Measurements from ENCODE around the gene MTAP. TPM values are rescaled to one million over a fixed set of nuclear protein-coding genes. Genes with fewer than 3 reads are reported as not detected.

MTAP gene
- polyA plus RNA-seq, 1 donor from 2014 or later, result 7.7 TPM

- Histone ChIP-seq H3K27ac (ENCODE audit: low read length) (no peak overlapping the region), H3K9me3 (ENCODE audit: low read length) (no peaks in the 10 kb centered on the region), H3K27me3 (ENCODE audit: insufficient read depth, low read depth, low read length) (no peaks in the 10 kb centered on the region), H3K9ac (ENCODE audit: low read length) (no peak overlapping the region), H4K20me1 (ENCODE audit: insufficient read depth) (no peaks in the 10 kb centered on the region), H3K4me2 (ENCODE audit: low read length) (no peak overlapping the region), H3F3A (ENCODE audit: insufficient read depth, low read length, poor library complexity, severe bottlenecking) (no peaks in the 10 kb centered on the region), H3K79me2 (replicated peaks; ENCODE audit: insufficient read depth, low read length) (no peaks in the 10 kb centered on the region), H2AFZ (ENCODE audit: low read depth, low read length) (no peak overlapping the region), H3K4me3 (ENCODE audit: low read length) (no peak overlapping the region), H3K9me2 (ENCODE audit: insufficient read depth, low read length) (no peaks in the 10 kb centered on the region), H3K36me3 (ENCODE audit: insufficient read depth, low read length) (no peaks in the 10 kb centered on the region)
- TF ChIP-seq CTCF (IDR thresholded peaks at IDR 0.05; ENCODE audit: poor library complexity, severe bottlenecking), result no peak
- TF ChIP-seq MXI1 (conservative IDR thresholded peaks at IDR 0.05; ENCODE audit: poor library complexity, severe bottlenecking), result no peak
- TF ChIP-seq RAD21 (conservative IDR thresholded peaks at IDR 0.05), result no peak
- TF ChIP-seq REST (IDR thresholded peaks at IDR 0.05; ENCODE audit: borderline replicate concordance), result no peak
- no peak for TF ChIP-seq EZH2 (IDR thresholded peaks at IDR 0.05; ENCODE audit: borderline replicate concordance, insufficient read depth, low read length, poor library complexity, severe bottlenecking)
- TF ChIP-seq POLR2AphosphoS5 (IDR thresholded peaks at IDR 0.05), result no peak
- no peak for TF ChIP-seq SMC3 (conservative IDR thresholded peaks at IDR 0.05; ENCODE audit: poor library complexity)
- no peak for TF ChIP-seq TAF1 (IDR thresholded peaks at IDR 0.05; ENCODE audit: low read depth)
- no peak for TF ChIP-seq EP300 (conservative IDR thresholded peaks at IDR 0.05; ENCODE audit: poor library complexity, severe bottlenecking)
These were observed 51.0 kb downstream of the MTAP start for GRCh38 chr9:21853414-21853813.

- TF ChIP-seq REST (IDR thresholded peaks at IDR 0.05; ENCODE audit: borderline replicate concordance) (no peak), MXI1 (conservative IDR thresholded peaks at IDR 0.05; ENCODE audit: poor library complexity, severe bottlenecking) (no peak), EZH2 (IDR thresholded peaks at IDR 0.05; ENCODE audit: borderline replicate concordance, insufficient read depth, low read length, poor library complexity, severe bottlenecking) (no peak), RAD21 (conservative IDR thresholded peaks at IDR 0.05) (no peak), SMC3 (conservative IDR thresholded peaks at IDR 0.05; ENCODE audit: poor library complexity) (no peak), CTCF (IDR thresholded peaks at IDR 0.05; ENCODE audit: poor library complexity, severe bottlenecking) (no peak)
- no peak overlapping the region for H2AFZ ChIP-seq (ENCODE audit: low read depth, low read length)
- no peaks in the 10 kb centered on the region for H3K79me2 ChIP-seq (replicated peaks; ENCODE audit: insufficient read depth, low read length)
- H3K9me2 ChIP-seq (ENCODE audit: insufficient read depth, low read length), result no peaks in the 10 kb centered on the region
- no peaks in the 10 kb centered on the region for H3K9me3 ChIP-seq (ENCODE audit: low read length)
- no peaks in the 10 kb centered on the region for H3F3A ChIP-seq (ENCODE audit: insufficient read depth, low read length, poor library complexity, severe bottlenecking)
- no peak overlapping the region for H3K4me3 ChIP-seq (ENCODE audit: low read length)
- no peak overlapping the region for H3K4me2 ChIP-seq (ENCODE audit: low read length)
- no peak overlapping the region for H3K27ac ChIP-seq (ENCODE audit: low read length)
- no peaks in the 10 kb centered on the region for H3K27me3 ChIP-seq (ENCODE audit: insufficient read depth, low read depth, low read length)
- H3K36me3 ChIP-seq (ENCODE audit: insufficient read depth, low read length), result no peaks in the 10 kb centered on the region
- no peak overlapping the region for H3K9ac ChIP-seq (ENCODE audit: low read length)
- H4K20me1 ChIP-seq (ENCODE audit: insufficient read depth), result no peaks in the 10 kb centered on the region
These were observed 51.7 kb downstream of the MTAP start for GRCh38 chr9:21854119-21854518.

All from neural cell (in vitro differentiated cells).